HepG2 (cell line): ENCODE data around the gene HYOU1. TPM values are rescaled to one million over a fixed set of nuclear protein-coding genes. Genes with fewer than 3 reads are reported as not detected.

Experiments used
- BCL6 ChIP-seq: IDR thresholded peaks from 2 replicates; pipeline ENCODE4 v1.6.1; 2016; ENCODE audit warnings: missing genetic modification reagents, missing compliant biosample characterization
- GATAD1 ChIP-seq: IDR thresholded peaks from 2 replicates; pipeline ENCODE4 v1.6.1; 2016; ENCODE audit warnings: missing genetic modification reagents, missing compliant biosample characterization
- SRF ChIP-seq: IDR thresholded peaks from 2 replicates; pipeline ENCODE4 v1.6.1; 2011; ENCODE audit warnings: mild to moderate bottlenecking, low read depth, low read length, moderate library complexity
- ZBTB20 ChIP-seq: sonication (generic); formaldehyde crosslinking; IDR thresholded peaks from 2 replicates; pipeline ENCODE4 v1.8.1; 2023; ENCODE audit warnings: missing genetic modification reagents, low read depth, mild to moderate bottlenecking, borderline replicate concordance
- ZBTB38 ChIP-seq: sonication (generic); formaldehyde crosslinking; IDR thresholded peaks from 2 replicates; pipeline ENCODE4 v1.5.1; 2020; ENCODE audit warnings: mild to moderate bottlenecking, missing genetic modification reagents
- ZNF549 ChIP-seq: sonication (generic); formaldehyde crosslinking; IDR thresholded peaks from 2 replicates; pipeline ENCODE4 v1.5.0; 2020; ENCODE audit warnings: missing genetic modification reagents
- ZSCAN31 ChIP-seq: sonication (generic); formaldehyde crosslinking; IDR thresholded peaks from 2 replicates; pipeline ENCODE4 v1.5.0; 2020; ENCODE audit warnings: low read depth, mild to moderate bottlenecking, missing genetic modification reagents
- polyA plus RNA-seq, 8 experiments: library from polyadenylated mRNA; depleted of rRNA in 3 of 8; stranded (reverse) in 7 of 8; unstranded in 1 of 8; fragments of >200 nt; fragmentation: Illumina TruSeq in 4 of 8; extraction: Trizol in 4 of 8; gene quantifications; 2 replicates each; pipeline versions ENCODE4 v1.2.1 to v1.2.3, GENCODE V29; 2011 to 2016; ENCODE audit warnings: low read depth in 4 of 8, missing spikeins in 1 of 8, mixed read lengths in 1 of 8; ENCODE audit not compliant: insufficient read depth in 1 of 8
- total RNA-seq, 5 experiments: library from RNA; depleted of rRNA; stranded (reverse); fragments of >200 nt; fragmentation: Illumina TruSeq; extraction: Trizol; gene quantifications; 2 replicates each; pipeline ENCODE4 v1.2.3, GENCODE V29; 2016; ENCODE audit warnings: low read depth in 1 of 5
- TF ChIP-seq, protein P1 (sequence below): sonication (generic); formaldehyde crosslinking; IDR thresholded peaks from 2 replicates; pipeline ENCODE4 v1.4.0; 2020; ENCODE audit warnings: missing genetic modification reagents, borderline replicate concordance
- TF ChIP-seq, protein P2 (sequence below): sonication (generic); formaldehyde crosslinking; IDR thresholded peaks from 2 replicates; pipeline ENCODE4 v1.4.0; 2020; ENCODE audit warnings: missing genetic modification reagents, low read depth, mild to moderate bottlenecking, borderline replicate concordance
- TF ChIP-seq, protein P3 (sequence below): sonication (generic); formaldehyde crosslinking; IDR thresholded peaks from 2 replicates; pipeline ENCODE4 v1.4.0; 2020; ENCODE audit warnings: mild to moderate bottlenecking, missing genetic modification reagents
- TF ChIP-seq, protein P4 (sequence below): sonication (generic); formaldehyde crosslinking; IDR thresholded peaks from 2 replicates; pipeline ENCODE4 v1.5.0; 2020; ENCODE audit warnings: missing genetic modification reagents
- TF ChIP-seq, protein P5 (sequence below): sonication (generic); formaldehyde crosslinking; IDR thresholded peaks from 2 replicates; pipeline ENCODE4 v1.4.0; 2020; ENCODE audit warnings: missing genetic modification reagents, mild to moderate bottlenecking, borderline replicate concordance
- TF ChIP-seq, protein P6 (sequence below): sonication (generic); formaldehyde crosslinking; IDR thresholded peaks from 2 replicates; pipeline ENCODE4 v1.5.1; 2020; ENCODE audit warnings: mild to moderate bottlenecking, missing genetic modification reagents, moderate library complexity
- TF ChIP-seq, protein P7 (sequence below): sonication (generic); formaldehyde crosslinking; IDR thresholded peaks from 2 replicates; pipeline ENCODE4 v1.9.0; 2022; ENCODE audit warnings: missing genetic modification reagents, mild to moderate bottlenecking, borderline replicate concordance

The HYOU1 gene
- total and polyA plus RNA-seq, 2 of the 13 experiments (the other 11 are each of a cell fraction or from before 2014, with no cell fraction given), result 127 to 155 TPM

DNA sequence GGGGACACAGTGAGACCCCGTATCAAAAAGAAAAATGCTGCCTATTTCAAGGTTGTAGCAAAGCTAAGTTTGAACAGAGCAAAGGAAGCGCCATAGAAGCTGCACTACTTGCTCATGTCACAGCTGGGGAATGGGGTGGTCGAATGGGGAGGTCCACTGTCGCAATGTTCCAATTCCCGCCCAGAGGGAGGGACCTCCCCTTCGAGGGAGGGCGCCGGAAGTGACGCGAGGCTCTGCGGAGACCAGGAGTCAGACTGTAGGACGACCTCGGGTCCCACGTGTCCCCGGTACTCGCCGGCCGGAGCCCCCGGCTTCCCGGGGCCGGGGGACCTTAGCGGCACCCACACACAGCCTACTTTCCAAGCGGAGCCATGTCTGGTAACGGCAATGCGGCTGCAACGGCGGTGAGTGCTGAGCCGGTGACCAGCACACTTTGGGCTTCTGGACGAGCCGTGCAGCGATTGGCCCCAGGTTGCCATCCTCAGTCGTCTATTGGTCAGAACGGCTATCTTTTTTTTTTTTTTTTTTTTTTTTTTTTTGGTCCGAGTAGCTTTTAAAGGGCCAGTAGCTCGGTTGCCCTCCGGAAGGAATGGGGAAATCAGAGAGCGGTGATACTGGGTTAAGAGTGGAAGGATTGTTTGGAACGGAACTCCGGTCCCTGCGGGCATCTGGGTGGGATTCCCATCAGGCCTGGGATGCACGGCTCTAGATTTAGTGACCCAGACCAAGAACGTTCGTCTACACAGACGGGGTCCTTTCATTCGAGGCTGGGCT, 27.8 kb upstream of the HYOU1 start, which contains the start of gene HMBS (continued):
- TF ChIP-seq, protein P1, sequence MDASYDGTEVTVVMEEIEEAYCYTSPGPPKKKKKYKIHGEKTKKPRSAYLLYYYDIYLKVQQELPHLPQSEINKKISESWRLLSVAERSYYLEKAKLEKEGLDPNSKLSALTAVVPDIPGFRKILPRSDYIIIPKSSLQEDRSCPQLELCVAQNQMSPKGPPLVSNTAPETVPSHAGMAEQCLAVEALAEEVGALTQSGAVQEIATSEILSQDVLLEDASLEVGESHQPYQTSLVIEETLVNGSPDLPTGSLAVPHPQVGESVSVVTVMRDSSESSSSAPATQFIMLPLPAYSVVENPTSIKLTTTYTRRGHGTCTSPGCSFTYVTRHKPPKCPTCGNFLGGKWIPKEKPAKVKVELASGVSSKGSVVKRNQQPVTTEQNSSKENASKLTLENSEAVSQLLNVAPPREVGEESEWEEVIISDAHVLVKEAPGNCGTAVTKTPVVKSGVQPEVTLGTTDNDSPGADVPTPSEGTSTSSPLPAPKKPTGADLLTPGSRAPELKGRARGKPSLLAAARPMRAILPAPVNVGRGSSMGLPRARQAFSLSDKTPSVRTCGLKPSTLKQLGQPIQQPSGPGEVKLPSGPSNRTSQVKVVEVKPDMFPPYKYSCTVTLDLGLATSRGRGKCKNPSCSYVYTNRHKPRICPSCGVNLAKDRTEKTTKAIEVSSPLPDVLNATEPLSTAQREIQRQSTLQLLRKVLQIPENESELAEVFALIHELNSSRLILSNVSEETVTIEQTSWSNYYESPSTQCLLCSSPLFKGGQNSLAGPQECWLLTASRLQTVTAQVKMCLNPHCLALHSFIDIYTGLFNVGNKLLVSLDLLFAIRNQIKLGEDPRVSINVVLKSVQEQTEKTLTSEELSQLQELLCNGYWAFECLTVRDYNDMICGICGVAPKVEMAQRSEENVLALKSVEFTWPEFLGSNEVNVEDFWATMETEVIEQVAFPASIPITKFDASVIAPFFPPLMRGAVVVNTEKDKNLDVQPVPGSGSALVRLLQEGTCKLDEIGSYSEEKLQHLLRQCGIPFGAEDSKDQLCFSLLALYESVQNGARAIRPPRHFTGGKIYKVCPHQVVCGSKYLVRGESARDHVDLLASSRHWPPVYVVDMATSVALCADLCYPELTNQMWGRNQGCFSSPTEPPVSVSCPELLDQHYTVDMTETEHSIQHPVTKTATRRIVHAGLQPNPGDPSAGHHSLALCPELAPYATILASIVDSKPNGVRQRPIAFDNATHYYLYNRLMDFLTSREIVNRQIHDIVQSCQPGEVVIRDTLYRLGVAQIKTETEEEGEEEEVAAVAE (CRISPR knock-in tag), result peak; percentile 83
- TF ChIP-seq, protein P2, sequence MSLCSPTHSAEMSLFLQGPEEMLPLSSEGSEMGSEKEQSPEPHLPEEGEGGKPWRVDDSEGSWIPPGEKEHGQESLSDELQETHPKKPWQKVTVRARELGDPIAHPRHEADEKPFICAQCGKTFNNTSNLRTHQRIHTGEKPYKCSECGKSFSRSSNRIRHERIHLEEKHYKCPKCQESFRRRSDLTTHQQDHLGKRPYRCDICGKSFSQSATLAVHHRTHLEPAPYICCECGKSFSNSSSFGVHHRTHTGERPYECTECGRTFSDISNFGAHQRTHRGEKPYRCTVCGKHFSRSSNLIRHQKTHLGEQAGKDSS (CRISPR knock-in tag), result peak; percentile 81
- TF ChIP-seq BCL6, result 0 out of 2 replicates have a peak, but pooled peaks have one; percentile 11
- TF ChIP-seq, protein P3, sequence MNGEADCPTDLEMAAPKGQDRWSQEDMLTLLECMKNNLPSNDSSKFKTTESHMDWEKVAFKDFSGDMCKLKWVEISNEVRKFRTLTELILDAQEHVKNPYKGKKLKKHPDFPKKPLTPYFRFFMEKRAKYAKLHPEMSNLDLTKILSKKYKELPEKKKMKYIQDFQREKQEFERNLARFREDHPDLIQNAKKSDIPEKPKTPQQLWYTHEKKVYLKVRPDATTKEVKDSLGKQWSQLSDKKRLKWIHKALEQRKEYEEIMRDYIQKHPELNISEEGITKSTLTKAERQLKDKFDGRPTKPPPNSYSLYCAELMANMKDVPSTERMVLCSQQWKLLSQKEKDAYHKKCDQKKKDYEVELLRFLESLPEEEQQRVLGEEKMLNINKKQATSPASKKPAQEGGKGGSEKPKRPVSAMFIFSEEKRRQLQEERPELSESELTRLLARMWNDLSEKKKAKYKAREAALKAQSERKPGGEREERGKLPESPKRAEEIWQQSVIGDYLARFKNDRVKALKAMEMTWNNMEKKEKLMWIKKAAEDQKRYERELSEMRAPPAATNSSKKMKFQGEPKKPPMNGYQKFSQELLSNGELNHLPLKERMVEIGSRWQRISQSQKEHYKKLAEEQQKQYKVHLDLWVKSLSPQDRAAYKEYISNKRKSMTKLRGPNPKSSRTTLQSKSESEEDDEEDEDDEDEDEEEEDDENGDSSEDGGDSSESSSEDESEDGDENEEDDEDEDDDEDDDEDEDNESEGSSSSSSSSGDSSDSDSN (CRISPR knock-in tag), result peak; percentile 27; the same call in 1 of the 2 replicates
- TF ChIP-seq ZSCAN31, result peak; percentile 82; the same call in 1 of the 2 replicates
- TF ChIP-seq, protein P4, sequence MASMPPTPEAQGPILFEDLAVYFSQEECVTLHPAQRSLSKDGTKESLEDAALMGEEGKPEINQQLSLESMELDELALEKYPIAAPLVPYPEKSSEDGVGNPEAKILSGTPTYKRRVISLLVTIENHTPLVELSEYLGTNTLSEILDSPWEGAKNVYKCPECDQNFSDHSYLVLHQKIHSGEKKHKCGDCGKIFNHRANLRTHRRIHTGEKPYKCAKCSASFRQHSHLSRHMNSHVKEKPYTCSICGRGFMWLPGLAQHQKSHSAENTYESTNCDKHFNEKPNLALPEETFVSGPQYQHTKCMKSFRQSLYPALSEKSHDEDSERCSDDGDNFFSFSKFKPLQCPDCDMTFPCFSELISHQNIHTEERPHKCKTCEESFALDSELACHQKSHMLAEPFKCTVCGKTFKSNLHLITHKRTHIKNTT, result no peak
- peak; percentile 91 for TF ChIP-seq GATAD1 (CRISPR knock-in tag)
- TF ChIP-seq ZNF549, result no peak
- TF ChIP-seq SRF, result no peak
- TF ChIP-seq, protein P5, sequence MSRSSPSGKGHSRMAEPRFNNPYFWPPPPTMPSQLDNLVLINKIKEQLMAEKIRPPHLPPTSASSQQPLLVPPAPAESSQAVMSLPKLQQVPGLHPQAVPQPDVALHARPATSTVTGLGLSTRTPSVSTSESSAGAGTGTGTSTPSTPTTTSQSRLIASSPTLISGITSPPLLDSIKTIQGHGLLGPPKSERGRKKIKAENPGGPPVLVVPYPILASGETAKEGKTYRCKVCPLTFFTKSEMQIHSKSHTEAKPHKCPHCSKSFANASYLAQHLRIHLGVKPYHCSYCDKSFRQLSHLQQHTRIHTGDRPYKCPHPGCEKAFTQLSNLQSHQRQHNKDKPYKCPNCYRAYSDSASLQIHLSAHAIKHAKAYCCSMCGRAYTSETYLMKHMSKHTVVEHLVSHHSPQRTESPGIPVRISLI, result peak; percentile 100
- peak; percentile 24; the same call in 1 of the 2 replicates for TF ChIP-seq ZBTB38 (CRISPR knock-in tag)
- no peak for TF ChIP-seq ZBTB20 (CRISPR knock-in tag)
- TF ChIP-seq, protein P6, sequence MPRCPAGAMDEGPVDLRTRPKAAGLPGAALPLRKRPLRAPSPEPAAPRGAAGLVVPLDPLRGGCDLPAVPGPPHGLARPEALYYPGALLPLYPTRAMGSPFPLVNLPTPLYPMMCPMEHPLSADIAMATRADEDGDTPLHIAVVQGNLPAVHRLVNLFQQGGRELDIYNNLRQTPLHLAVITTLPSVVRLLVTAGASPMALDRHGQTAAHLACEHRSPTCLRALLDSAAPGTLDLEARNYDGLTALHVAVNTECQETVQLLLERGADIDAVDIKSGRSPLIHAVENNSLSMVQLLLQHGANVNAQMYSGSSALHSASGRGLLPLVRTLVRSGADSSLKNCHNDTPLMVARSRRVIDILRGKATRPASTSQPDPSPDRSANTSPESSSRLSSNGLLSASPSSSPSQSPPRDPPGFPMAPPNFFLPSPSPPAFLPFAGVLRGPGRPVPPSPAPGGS, result peak; percentile 48; the same call in 1 of the 2 replicates
- TF ChIP-seq, protein P7, sequence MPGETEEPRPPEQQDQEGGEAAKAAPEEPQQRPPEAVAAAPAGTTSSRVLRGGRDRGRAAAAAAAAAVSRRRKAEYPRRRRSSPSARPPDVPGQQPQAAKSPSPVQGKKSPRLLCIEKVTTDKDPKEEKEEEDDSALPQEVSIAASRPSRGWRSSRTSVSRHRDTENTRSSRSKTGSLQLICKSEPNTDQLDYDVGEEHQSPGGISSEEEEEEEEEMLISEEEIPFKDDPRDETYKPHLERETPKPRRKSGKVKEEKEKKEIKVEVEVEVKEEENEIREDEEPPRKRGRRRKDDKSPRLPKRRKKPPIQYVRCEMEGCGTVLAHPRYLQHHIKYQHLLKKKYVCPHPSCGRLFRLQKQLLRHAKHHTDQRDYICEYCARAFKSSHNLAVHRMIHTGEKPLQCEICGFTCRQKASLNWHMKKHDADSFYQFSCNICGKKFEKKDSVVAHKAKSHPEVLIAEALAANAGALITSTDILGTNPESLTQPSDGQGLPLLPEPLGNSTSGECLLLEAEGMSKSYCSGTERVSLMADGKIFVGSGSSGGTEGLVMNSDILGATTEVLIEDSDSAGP (CRISPR knock-in tag), result peak; percentile 99
